NCI-H82 (cell line): ENCODE data around the gene BSG.

Experiments used
- DNase-seq: peaks from one replicate; lab custom pipeline; 2025; lab: John Stamatoyannopoulos, UW

The BSG gene

DNA sequence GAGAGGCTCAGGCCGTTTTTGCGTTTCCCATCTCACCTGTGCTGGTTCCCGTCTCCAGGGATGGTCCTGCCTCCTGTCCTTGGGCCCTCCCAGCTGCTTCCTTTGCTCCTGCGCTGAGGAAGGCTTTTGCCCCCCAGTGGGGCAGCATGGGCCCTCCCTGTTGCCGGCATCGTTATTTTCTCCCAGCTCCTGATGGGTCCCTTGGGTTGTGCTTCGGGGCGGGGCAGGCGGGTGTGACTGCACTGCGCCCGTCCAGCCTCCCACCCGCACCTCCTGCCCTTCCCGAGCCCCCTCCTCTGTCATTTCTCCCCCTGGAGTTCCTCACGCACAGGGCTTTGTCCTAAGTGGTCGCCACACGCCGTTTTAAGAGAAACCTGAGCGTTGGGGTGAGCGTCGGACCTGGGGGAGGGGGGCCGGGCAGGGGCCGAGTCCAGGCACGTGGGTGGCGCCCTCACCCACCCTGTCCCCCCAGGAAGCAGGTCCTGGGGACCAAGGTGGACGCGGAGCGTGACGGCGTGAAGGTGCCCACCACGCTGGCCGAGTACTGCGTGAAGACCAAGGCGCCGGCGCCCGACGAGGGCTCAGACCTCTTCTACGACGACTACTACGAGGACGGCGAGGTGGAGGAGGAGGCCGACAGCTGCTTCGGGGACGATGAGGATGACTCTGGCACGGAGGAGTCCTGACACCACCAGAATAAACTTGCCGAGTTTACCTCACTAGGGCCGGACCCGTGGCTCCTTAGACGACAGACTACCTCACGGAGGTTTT, 31.3 kb upstream of the BSG start:
- DNase-seq, result no peak

- DNase-seq, result no peak
These were observed 30.7 kb upstream of the BSG start for GRCh38 chr19:541699-542098.

GRCh38 chr19:542173-542866, 30.1 kb upstream of the BSG start:
- no peak for DNase-seq

DNA sequence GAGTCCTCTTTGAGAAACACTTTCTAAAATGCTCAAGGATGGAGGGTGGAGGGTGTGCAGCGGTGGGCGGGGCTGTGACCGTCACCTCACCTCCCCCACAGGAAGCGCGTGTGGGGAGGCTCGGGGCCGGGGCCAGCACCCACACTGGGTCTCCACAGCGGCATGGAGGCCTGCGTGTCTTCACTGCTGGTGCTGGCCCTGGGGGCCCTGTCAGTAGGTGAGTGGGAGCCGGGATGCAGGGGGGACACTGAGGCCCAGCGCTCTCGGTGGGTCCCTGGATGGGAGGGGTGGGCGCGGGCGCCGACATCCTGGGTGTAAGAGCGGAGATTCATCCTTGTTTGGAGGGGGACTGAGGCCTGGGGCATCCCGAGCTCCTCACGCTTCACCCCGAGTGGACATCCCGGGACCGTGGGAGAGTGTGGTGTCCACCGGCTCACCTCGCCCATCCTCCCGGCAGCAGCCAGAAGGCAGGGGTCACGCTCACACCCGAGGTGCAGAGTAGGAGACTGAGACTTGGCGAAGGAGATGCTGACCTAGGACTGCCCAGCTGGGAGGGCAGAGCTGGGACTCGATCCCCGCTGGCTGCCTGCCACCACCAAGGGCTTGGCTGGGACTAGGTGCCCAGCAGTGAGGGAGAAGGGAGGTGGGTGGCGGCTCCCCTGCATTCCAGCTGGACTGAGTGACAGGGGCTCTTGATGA, 28.3 kb upstream of the BSG start, which contains the start of gene GZMM:
TSS of gene GZMM (plus strand) at position 144 of the 699 bp plus-strand sequence. CDS start at position 163, 19 bp downstream.
- DNase-seq, result no peak

GRCh38 chr19:547117-547516, 25.3 kb upstream of the BSG start:
- DNase-seq, result no peak

GRCh38 chr19:547836-548720, 24.3 kb upstream of the BSG start:
- DNase-seq, result no peak

DNA sequence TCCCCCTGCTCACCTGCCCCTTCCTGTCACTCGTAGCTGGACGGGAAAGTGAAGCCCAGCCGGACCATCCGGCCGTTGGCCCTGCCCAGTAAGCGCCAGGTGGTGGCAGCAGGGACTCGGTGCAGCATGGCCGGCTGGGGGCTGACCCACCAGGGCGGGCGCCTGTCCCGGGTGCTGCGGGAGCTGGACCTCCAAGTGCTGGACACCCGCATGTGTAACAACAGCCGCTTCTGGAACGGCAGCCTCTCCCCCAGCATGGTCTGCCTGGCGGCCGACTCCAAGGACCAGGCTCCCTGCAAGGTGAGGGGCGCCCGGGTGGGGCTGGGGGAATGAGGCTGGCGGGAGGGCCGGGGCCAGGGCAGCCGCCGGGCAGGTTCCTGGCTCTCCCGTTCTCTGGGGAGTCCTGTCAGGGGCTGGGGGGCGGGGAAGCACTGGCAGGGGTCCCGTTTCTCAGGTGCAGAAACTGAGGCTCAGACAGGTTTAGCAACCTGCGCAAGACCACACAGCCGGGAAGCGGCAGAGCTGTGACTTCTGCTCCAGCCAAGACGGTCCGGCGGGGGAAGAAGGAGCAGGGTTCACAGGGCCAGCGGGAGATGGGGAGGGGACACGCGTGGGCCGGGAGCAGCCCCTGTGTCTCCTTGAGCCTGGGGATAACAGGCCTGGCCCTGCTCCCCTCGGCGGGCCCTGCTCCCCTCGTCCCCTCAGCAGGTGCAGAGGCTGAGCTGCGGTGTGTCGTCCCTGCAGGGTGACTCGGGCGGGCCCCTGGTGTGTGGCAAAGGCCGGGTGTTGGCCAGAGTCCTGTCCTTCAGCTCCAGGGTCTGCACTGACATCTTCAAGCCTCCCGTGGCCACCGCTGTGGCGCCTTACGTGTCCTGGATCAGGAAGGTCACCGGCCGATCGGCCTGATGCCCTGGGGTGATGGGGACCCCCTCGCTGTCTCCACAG, 23.2 kb upstream of the BSG start:
- no peak for DNase-seq

GRCh38 chr19:554817-555216, 17.6 kb upstream of the BSG start:
- DNase-seq, result no peak

DNA sequence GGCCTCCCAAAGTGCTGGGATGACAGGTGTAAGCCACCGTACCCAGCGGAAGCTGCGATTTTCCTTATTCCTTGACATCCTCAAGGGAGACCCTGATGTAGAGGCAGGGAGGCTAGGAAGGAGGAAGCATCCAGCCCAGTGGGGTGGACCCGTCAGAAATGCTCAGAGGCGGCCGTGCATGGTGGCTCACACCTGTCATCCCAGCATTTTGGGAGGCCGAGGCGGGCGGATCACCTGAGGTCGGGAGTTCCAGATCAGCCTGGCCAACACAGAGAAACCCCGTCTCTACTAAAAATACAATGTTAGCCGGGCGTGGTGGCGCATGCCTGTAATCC, 17.0 kb upstream of the BSG start:
- DNase-seq, result no peak

GRCh38 chr19:556611-557382, 15.6 kb upstream of the BSG start:
- no peak for DNase-seq

GRCh38 chr19:558770-559439, 13.5 kb upstream of the BSG start:
- DNase-seq, result no peak

GRCh38 chr19:560121-560520, 12.3 kb upstream of the BSG start:
- DNase-seq, result no peak

GRCh38 chr19:566403-566802, 6.0 kb upstream of the BSG start:
- no peak for DNase-seq

- DNase-seq, result no peak
These were observed 5.6 kb upstream of the BSG start for GRCh38 chr19:566844-567243.

- DNase-seq, result no peak
These were observed 5.0 kb upstream of the BSG start for GRCh38 chr19:567296-567900.

GRCh38 chr19:570251-570686, 2.1 kb upstream of the BSG start:
- DNase-seq, result no peak

DNA sequence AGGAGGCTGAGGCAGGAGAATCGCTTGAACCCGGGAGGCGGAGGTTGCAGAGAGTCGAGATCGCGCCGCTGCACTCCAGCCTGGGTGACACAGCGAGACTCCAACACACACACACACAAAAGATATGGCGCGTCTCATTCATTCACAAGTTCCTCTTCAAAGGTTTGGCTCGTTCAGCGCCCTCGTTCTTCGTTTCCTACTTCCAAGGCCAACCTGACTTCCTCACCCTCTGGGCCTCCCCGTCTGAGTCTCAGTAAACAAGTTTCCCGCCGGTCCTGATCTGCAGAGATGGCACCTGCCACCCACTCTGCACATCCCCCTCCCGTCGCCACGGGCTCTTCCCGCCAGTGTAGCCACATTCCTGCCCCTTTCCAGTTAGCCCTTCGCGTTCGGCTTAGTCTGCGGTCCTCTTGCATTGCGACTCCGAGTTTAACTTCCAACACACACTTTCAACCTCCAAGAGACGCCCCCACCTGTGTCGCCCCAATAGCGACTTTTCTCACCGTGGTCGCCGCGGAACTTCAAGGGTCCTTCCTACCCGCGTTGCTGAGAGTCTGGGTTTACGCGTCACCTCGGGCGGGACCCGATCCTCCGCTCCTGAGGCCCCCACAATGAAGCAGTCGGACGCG, 1.3 kb upstream of the BSG start:
- DNase-seq, result peak; percentile 70

GRCh38 chr19:571566-571974, 826 bp upstream of the BSG start:
- DNase-seq, result peak; percentile 45
